GOT3 (cell line): ENCODE data around the gene DCAF5.

ENCODE experiments used
- DNase-seq: peaks from one replicate; lab custom pipeline; 2025; ENCODE audit warnings: mixed read lengths; lab: John Stamatoyannopoulos, UW

The DCAF5 gene

GRCh38 chr14:69005432-69006148 is 147.3 kb downstream of the DCAF5 start:
- peak; percentile 33 for DNase-seq

GRCh38 chr14:69004731-69005431 is 148.0 kb downstream of the DCAF5 start:
- no peak for DNase-seq

- no peak for DNase-seq
Observed at GRCh38 chr14:69003626-69004025, 149.3 kb downstream of the DCAF5 start.

- DNase-seq: no peak
Observed at GRCh38 chr14:69002069-69002468, 150.8 kb downstream of the DCAF5 start.

GRCh38 chr14:69001375-69001774 is 151.5 kb downstream of the DCAF5 start:
- no peak for DNase-seq
